CD4-positive, alpha-beta T cell treated with Interleukin-12 subunit alpha and Interleukin-12 subunit beta, for 1 hour (primary cell): ENCODE measurements around the gene ARID1B.
"Not testable (repeated sequence)": the region's sequence is repeated elsewhere in the genome, so short reads cannot be mapped to it uniquely, and the experiment has no call there.

Experiments
- DNase-seq: peaks from one replicate; pipeline ENCODE4 v3.0.0-alpha.2; 2020

The ARID1B gene

DNA sequence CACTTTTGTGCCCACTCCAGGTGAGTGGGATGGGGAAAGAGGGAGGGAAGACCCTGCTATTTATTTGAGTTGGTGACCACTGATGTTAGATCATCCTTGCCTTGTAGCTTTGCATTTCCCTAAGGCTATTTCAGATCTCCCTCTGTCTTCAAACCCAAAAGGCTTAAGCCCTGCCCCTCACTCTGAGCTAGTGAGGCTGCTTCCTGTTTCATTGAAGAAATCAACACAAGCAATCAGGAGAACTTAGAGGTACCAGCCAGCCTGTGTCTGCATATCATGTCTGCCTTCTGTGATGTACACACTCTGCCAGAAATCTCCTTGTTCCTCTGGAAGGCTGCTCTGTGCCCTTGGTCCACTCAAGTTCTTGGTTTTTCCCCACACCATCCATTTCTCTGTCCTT, 135.3 kb downstream of the ARID1B start:
- no peak for DNase-seq

DNA sequence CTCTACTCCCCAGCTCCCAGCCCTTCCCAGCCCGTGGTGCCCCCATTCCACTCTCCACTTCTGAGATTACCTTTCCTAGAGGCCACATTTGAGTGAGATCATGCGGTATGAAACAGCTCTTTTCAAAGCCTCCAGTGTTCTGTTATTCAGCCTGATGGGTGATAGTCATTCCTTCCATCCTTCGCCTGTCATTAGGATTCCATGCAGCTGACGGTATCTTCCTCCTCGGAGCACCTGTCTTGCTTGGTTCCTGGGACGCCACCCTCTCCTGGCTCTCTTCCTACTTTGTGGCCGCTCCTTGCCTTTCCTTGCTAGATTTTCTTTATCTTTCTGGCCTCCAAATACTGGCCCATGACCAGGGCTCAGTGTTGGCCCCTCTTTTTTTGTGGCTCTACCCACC, 137.0 kb downstream of the ARID1B start:
- DNase-seq: no peak

DNA sequence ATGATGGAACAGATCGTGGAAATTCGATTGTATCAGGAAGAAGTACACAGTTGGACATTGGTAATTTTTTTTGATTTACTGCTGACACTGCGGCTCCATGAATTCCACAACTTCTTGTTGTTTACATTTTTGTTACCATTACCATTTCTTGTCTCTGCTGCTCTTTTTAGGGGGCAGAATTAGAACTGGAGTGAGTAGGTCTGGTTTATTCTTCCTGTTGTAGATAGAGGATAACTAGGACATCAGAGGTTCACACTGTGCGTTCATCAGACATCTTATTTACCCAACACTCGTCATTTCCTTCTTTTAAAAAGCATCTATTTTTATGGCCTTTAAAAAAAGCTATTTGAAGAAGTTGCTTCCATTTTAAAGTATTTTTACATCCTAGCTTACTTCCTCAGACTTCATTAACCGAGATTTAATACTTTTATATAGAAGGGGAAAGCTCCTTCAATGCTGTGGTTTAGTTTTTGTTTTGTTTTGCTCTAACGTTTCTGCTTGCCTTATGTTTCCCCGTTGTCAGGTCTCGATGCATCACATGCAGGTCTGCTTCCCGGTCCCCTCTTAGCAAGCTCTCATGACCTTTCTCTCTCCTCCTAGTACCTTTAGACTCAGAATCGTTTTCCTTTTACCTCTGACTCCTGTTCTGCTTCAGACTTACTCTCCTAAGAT, 139.1 kb downstream of the ARID1B start:
- no peak for DNase-seq

DNA sequence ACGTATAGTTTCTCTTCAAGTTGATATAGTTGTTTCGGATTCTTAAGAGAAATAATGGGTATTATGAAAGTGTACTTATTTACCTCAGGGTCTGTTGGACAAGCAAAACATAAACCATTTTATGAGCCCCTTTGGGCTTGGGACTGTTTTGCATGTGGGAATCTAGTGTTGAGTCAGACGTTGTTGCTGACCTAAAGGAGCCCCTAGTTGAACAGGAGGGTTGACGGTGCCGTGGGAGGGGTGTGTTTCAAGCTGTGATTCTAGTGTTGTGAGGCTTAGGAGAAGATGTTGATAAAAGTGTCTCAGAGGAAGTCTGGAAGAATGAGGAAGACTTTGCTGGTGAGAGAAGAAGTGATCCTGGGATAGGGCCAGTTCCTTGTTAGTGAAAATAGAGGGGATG, 140.0 kb downstream of the ARID1B start:
- no peak for DNase-seq

DNA sequence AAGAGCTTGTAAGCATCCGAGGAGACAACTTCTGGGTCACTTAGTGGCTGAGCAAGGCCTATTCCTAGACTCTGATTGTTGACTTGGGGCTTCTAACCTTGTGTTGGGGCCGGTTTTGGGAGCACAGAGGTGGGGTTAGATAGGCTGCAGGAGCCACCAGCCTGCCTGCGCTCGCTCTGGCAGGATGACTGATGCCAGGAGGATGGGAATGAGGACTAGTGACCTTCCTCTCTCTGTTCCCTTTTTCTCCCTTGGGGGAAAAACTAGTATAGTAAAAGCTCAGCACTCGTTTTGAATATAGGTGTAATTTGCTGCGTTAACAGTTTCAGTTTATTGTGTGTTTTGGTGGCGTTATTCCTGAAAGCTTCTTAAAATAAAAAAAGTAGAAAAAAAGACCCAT, 141.5 kb downstream of the ARID1B start:
- no peak for DNase-seq

DNA sequence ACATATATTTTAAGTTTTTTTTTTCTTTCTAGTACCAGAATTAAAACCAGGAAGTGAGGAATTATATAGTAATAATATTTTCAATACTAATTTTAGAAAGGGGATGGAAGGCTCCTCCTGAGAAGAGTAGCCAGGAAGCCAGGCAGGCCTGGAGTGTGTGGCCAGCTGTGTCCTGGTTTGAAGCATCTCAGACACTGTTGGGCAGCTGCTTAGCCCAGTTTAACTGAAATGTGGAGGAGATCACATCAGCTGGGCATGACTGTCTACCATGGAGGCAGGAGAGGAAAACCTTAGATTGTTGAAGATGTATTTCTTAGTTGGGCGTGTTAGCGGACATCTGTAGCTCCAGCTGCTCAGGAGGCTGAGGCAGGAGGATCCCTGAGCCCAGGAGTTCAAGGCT, 142.2 kb downstream of the ARID1B start:
- no peak for DNase-seq

DNA sequence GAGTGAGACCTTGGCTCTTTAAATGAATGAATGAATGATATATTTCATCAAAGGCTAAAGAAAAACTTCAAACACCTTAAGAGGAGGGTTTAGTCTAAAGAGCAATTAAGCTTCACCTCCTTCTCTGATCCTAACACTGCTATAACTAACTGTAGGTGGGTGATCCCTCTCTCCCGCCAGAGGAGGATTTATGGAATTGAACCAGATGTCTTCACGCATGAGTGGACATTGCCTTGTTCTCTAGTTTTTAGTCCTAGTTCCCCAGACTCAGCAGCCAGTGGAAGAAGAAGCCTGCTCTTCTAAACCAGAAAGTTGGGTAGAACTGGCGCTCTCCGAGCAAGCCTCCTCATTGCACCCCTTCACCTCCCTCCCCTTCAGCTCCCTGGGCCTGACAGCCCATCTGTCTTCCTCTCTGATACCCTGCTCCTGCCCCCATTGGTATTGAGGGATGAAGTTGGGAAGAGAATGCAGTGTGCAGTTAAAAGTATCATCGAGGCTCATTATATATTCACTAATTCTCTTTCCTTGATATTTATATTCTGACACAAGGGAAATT, 142.7 kb downstream of the ARID1B start:
- no peak for DNase-seq

DNA sequence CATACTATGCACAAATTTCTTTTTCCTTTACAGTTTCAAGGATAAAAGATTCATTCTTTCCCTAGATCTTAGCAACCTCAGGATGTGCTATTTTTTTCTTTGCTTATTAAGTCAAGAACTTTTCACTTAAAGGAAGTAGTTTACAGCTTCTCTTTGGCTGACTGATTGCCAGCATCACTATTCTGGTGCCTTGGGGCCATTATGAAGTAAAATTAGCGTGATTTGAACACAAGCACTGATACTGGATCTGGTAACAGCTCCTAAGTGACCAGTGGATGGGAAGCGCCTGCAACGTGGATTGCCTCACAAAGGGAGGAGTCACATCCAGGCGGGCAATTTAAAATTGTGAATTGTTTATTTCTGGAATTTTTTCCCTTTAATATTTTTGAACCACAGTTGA, 147.1 kb downstream of the ARID1B start:
- DNase-seq: no peak

DNA sequence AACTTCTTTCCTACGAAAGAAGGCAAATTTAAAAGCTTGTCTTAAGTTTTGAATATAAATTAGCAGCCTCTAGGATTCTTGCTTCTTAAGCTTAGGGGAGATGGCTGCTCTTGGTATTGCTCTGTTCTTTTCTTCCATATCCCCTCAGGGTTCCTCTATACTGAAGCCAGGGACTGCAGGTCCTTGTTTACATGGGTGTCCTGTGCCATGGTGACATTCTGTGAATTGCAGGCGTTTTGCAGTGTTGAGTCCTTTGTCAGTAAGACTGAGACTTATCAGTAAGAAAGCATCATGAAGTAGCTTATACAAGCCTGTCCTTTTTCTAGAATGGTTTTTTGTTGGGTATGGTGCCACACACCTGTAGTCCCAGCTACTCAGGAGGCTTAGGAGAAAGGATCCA, 147.8 kb downstream of the ARID1B start:
- DNase-seq: no peak

DNA sequence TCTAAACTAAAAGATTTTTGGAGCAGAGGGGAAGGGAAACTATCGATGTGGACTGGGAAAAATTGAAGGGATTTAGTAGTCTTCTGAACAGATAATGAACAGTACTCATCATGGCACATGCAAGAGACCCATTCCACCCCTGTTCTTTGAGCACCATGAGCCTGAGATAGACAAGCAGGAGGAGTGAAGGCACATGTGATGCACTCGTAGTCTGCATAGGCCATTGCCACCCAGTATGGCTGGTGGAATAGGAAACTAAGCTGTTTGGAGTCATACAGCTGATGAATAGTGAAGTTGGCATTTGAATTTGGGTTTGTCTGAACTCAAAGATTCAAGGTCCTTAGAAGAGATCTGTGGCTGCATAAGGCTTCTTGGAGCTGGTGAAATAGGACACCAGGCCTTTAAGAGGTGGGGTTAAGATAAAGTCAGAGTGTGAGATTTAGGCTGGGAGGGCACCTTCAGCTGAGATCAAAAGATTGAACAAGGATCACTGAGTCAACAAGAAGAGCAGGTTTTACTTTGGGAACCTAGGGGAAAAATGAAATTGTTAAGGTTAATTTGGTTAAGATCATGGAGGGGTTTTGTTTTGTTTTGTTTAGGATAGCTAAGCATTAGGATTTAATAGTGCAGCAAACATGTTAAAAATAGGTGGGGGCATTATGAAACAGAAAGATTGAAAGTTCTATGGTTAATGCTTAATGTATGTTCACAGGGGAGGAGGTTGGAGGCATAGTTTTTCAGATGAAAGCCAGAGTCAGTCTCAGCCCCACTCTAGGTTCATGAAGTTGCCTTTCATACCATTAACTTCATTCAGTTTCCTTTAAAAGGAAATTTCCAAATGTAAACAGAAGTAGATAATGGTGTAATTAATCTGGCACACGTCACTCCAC, 148.8 kb downstream of the ARID1B start:
- no peak for DNase-seq

DNA sequence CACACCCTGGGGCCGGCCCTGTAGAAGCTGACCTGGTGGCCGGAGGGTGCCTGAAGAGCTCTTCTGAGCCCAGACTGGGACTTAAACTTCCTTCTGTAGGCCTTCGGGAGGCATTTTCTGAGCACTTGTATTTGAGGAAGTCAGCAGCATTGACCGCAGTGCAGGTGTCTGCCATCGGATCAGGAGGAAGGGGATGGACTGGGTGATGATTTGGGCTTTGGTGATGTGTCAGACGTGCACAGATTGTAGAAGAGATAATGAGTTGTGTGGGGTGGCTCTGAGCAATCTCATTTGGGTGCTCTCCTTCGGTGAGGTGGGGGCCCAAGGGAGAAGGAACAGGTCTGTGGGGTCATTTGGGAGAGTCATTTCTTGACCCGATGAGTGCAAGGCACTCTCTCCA, 150.9 kb downstream of the ARID1B start:
- no peak for DNase-seq

DNA sequence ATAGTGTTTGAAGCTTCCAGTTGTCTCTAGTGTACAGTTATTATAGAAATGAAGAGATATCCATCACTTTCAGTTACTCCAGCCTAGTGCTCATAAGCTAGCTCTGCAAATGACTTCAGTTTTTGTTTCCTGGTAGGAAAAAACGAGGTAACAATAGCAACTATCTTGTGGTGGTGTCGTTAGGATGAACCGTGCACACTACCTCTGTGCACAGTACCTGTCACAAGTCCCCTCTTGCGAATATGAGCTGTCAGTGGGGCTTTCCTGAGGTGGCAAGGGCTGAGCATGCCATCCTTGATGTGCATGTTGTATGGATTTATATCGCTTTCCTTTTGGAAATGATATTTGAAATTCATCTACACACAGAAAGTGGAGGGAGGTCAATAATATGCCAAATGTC, 151.8 kb downstream of the ARID1B start:
- no peak for DNase-seq

DNA sequence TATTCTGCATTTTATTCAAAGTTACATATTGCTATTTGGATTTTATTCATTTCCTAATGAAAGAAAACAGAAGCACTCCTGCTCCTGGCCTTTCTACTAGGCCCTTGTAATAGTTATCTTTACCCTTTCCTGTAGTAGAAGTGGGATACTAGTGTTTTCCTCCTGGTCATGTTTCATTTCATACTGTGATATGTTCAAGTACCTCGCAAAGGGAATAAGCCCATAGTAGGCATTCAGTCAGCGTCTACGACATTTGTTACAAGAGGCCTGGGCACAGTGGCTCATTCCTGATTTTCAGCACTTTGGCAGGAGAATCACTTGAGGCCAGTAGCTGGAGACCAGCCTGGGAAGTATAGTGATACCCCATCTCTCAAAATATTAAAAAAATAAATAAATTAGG, 154.1 kb downstream of the ARID1B start:
- no peak for DNase-seq

DNA sequence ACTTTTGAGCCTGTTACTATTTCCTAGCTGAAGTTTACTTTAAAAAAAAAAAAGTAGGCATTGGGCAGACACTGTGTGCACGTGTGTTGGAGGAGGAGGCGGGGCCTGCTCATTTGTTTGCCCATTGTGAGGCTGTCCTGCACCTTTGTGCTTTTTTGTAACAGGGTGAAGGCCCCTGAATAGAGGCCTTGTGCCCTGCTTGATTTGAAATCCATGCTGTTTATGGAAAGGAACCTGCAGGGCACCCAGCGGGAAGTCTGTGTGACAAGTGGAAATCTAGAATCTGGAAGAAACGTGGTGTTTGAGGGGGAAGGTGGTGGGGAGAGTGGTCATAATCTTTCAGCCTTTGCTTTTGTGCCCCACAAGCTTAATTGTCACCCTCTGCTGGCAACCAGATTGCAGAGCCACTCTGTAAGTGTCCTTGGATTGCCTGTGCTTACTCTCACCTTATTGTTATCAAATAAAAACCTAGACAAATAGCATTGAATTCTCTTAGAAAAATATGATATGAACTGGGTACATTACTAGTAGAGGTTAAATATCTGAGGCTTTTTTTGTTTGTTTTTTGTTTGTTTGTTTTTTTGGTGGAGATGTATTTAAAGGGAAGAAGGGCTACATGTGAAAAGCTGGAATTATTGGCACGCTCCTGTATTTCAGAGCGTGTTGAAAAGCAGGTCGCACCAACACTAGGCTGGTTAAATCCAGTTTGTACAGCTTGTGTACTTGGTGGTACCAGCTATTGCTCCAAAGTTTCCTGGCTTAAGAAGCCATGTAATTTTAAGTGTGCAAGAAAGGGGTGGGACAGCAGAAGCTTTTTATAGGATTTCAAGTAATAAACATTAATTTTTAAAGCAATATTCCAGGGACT, 156.3 kb downstream of the ARID1B start:
- no peak for DNase-seq

DNA sequence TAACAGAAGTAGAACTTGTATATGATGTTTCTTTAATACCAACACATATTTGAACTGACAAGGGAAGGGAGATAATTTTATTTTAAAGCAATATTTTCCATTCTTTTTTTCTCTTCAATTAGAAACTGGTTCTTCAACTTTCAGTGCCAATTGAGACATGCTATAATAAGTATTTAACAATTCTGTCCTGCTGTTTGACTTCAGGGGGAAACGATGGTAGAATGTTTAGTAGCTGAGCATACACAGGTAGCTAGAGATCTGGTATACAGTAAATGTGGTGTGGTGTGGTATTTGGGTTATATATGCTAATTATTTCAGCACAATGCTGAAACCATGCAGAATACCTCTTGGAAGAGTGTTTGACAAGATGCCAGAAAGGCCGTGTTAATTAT, 156.9 kb downstream of the ARID1B start:
- DNase-seq: no peak

DNA sequence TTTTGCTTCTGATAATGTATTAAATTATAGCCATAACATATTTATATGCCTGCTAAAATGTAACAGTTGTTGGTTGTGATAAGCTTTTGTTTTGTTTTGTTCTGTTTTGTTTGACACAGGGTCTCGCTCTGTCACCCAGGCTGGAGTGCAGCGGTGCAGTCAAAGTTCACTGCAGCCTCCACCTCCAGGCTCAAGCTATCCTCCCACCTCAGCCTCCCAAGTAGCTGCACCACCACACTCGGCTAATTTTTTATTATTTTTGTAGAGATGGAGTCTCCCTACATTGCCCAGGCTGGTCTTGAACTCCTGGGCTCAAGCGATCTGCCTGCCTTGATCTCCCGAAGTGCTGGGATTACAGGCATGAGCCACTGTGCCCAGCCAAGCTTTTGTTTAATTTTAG, 157.8 kb downstream of the ARID1B start:
- no peak for DNase-seq

DNA sequence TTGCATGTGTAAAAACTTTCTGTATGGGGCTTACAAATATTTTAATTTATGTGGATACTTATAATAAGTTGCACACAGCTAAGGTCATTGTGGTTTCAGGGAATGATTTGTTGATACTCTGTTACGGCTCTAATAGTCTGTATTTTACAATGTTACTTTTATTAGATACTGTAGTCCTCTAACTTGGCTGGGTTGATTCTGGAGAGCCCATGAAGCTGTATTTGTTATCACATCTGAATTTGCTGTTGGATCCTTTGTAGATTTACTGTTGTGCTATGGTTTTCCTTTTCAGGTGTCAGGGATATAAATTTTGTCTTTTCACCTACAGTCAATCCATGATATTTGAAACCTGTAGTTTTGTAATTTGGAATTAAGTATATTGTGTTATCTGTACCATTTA, 161.0 kb downstream of the ARID1B start:
- DNase-seq: no peak

DNA sequence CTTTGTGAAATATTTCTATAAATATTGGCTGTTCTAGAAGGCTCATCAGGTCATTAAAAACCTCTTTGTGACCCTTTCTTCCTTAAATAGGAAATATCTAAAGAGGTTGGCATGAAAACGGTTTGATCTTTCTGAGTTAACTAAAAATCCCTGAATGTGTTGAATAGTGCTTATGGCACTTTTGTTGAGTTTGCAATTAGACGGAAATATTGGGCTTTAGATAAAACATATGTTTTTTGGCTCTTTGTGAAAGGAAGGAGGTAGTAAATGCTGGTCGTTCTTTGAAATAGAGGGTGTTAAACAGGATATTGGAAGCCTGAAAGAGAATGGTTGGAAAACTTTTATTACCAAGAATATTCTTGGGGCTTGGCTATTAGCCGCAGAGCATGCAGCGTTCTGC, 163.0 kb downstream of the ARID1B start:
- DNase-seq: no peak

DNA sequence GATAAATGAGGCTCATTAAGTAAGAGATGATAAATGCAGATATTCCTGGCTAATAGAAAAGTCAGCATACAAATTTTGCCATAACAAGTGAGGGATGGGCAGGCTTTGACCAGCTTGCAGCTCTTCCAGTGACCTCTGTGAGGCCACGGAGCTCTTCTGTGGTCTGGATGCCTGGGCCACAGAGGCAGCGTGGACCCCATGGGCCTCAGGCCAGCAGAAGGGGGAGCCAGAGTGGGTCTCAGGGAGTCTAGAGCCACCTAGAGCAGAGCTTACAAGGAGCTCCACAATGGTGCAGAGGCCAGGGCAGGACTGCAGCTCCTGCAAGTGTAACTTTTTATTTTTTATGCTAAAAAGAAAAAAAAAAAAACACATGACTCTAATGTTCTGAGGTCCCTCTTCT, 165.1 kb downstream of the ARID1B start:
- DNase-seq: no peak

DNA sequence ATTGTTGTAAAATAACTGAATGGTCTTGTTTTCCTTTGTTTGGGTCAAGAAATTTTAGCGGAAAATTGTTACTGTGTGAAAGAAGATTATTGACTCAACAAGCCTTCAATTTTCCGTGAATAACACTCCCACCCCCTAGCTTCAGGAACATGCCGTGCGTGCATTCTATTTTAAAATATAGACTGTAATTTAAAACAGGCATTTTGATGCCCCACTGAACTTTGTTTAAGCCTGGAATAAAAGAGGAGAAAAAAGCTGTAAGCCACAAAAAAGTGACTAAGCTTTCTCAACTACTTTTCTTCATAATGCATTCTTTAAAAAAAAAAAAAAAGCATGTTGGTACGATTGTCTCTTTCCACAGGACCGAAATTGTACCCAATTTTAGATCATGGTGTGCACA, 166.0 kb downstream of the ARID1B start:
- no peak for DNase-seq

DNA sequence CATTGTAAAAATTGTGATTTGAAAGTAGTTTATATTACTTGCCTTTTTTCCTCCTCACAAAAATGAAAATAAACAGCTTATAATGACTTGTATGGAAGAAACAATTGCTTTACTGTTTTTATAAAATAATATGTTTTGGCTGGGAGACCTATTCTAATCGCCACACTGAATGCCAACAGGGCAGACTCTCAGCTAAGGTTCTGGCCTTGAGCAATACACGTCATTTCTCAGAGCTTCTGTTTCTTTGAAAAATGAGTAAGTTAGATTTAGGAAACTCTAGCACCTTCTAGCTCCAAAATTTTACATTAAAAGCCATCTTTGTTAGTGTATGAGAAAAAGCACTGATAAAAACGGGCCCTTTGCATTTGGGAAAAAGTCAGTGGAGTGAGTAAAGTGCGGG, 166.6 kb downstream of the ARID1B start:
- no peak for DNase-seq

DNA sequence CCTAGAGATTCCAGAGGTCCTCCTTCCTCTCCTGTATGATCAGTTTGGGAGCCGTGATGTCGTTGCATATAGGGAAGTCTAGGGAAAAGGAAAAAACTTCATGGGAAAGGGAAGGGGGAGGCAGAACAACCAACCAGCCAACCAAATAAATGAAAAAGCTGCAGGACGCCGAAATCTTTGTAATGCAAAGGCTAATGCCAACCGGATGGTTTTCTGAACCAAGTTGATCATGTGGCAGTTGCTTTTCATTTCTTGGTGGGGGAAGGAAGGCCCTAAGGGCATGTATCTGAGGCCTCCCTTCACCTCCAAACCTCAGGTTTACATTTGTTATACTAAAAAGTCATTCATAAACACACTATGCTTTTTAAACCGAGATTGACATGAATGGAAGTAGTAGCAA, 167.2 kb downstream of the ARID1B start:
- DNase-seq: no peak

DNA sequence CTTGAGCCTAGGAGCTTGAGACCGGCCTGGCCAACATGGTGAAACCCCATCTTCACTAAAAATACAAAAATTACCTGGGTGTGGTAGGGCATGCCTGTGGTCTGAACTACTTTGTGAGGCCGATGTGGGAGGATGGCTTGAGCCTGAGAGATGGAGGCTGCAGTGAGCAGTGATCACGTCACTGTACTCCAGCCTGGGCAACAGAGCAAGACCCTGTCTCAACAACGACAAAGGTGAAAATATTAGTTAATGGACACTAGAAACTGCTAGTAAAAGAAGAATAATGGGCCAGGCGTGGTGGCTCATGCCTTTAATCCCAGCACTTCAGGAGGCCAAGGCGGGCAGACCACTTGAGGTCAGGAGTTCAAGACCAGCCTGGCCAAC, 168.6 kb downstream of the ARID1B start:
- not testable (repeated sequence) for DNase-seq
